Activated naive CD8-positive, alpha-beta T cell (primary cell): ENCODE measurements around the gene PLVAP.

Experiments
- H3K27ac Mint-ChIP-seq: one replicate; pipeline ENCODE4 v1.8.0; 2021; ENCODE audit warnings: mixed read lengths
- H3K27me3 Mint-ChIP-seq: one replicate; pipeline ENCODE4 v1.8.0; 2021; ENCODE audit warnings: mixed read lengths
- H3K36me3 Mint-ChIP-seq: one replicate; pipeline ENCODE4 v1.8.0; 2021; ENCODE audit warnings: mixed read lengths
- H3K4me1 Mint-ChIP-seq: one replicate; pipeline ENCODE4 v1.8.0; 2021; ENCODE audit warnings: low read depth, mixed read lengths
- H3K4me3 Mint-ChIP-seq: one replicate; pipeline ENCODE4 v1.8.0; 2021; ENCODE audit warnings: mild to moderate bottlenecking, mixed read lengths
- H3K9me3 Mint-ChIP-seq: one replicate; pipeline ENCODE4 v1.8.0; 2021; ENCODE audit warnings: low read depth, mixed read lengths

PLVAP gene

GRCh38 chr19:17353386-17353785, 23.8 kb downstream of the PLVAP start:
- Mint-ChIP-seq H3K36me3 (no peaks in the 10 kb centered on the region), H3K4me3 (no peak overlapping the region), H3K27ac (no peak overlapping the region), H3K9me3 (no peaks in the 10 kb centered on the region), H3K27me3 (peaks cover 15% of the 10 kb centered on the region), H3K4me1 (peaks cover 5% of the 10 kb centered on the region)

DNA sequence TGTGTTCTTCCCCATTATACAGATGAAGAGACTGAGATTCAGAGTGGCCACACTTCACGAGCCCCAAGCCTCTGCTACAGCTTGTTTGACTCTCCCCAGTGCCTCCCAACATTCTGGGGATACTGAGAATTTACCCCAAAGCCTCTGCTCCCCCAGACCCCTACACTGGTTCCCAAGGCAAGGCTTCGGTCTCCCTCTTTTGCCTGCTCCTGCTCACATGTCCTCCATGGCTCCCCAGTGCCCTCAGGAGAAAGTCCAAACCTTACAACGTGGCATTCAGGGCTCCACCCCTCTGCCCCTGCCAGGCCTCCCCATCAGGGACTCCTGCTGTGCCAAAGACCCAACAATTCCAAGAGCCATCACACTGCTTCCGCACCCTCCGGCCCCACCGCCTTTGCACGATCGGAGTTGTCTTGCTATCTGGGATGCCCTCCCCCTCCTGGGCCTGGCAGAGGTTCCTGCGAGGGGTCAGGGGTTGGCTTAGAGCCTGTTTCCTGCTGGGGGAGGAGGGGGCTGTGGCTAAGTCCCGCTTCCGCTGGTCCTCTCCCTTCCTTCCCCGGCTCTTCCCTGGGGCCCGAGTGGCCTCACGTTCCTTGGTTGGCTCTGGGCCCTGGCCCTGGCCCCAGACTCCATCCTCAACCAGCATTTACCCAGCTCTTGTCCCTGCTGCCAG, 24.4 kb downstream of the PLVAP start:
- Mint-ChIP-seq H3K9me3 (no peaks in the 10 kb centered on the region), H3K27ac (no peak overlapping the region), H3K4me3 (no peak overlapping the region), H3K4me1 (peaks cover 5% of the 10 kb centered on the region), H3K27me3 (peaks cover 17% of the 10 kb centered on the region), H3K36me3 (no peaks in the 10 kb centered on the region)

- H3K27ac Mint-ChIP-seq, result no peak overlapping the region
- H3K4me3 Mint-ChIP-seq, result no peak overlapping the region
- peaks cover 5% of the 10 kb centered on the region for H3K4me1 Mint-ChIP-seq
- H3K27me3 Mint-ChIP-seq, result peaks cover 19% of the 10 kb centered on the region
- H3K36me3 Mint-ChIP-seq, result no peaks in the 10 kb centered on the region
- H3K9me3 Mint-ChIP-seq, result no peaks in the 10 kb centered on the region
Measured at GRCh38 chr19:17351815-17352435, 25.2 kb downstream of the PLVAP start.

DNA sequence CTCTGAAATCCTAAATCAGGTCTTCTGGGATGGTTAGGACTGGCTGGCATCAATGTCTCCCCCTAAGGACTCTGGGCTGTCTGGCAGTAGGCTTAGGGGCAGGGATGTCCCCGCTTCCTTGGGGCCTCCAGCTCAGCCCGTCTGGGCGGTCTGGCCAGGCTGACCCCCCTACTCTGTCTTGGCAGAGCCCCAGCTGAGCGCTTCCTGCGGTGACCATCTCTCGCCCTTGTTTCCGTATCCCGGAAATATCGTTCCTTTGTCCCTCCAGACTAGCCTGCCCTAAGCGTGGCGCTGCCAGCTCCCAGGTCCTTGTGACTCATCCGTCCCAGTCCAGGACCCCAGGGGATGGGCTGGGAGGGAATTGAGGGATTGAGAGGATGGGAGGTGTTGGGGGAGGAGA, 28.4 kb downstream of the PLVAP start:
- H3K9me3 Mint-ChIP-seq, result no peaks in the 10 kb centered on the region
- H3K36me3 Mint-ChIP-seq, result no peaks in the 10 kb centered on the region
- peaks cover 11% of the 10 kb centered on the region for H3K4me1 Mint-ChIP-seq
- H3K27me3 Mint-ChIP-seq, result peaks cover 19% of the 10 kb centered on the region
- H3K27ac Mint-ChIP-seq, result no peak overlapping the region
- H3K4me3 Mint-ChIP-seq, result no peak overlapping the region

DNA sequence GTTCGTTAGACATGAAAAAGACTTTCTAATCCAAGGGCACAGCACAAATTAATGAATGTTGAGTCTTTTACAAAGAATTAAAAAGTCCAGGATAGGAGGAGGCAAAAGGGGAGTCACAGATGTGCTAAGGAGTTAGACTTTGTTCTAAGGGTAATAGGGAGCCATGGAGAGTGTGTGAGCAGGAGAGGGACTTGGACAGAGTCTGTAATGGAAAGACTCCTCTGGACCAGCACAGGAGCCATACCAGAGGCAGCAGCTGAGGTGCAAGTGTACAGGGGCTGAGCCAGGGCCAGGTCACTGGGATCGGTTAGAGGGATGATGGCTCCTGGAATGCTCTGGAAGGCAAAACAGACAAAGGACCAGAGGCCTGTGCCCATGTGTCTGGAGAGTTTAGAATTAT, 29.3 kb downstream of the PLVAP start:
- Mint-ChIP-seq H3K4me1 (peaks cover 11% of the 10 kb centered on the region), H3K27me3 (peaks cover 17% of the 10 kb centered on the region), H3K27ac (no peak overlapping the region), H3K4me3 (no peak overlapping the region), H3K36me3 (no peaks in the 10 kb centered on the region), H3K9me3 (no peaks in the 10 kb centered on the region)

DNA sequence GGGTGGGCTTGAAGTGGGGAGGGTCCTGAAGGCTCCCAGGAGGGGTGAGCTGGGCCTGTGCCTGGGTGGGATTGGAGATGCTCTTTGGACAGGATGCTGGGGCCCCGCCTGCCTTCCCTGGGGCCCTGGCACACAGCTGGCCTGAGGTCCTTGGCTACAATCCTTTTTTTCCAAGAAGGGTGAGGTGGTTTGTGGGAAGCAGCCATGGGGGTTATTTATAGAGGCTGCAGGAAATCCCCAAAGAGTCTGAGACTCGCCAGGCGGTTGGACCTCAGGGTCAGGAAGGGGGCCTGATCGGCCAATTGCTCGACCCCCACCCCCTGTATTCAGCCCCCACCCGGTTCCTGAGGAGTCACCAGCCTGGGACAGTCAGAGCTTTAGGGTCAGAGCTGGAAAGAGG, 29.8 kb downstream of the PLVAP start:
- H3K4me3 Mint-ChIP-seq, result no peak overlapping the region
- no peak overlapping the region for H3K27ac Mint-ChIP-seq
- H3K36me3 Mint-ChIP-seq, result no peaks in the 10 kb centered on the region
- H3K27me3 Mint-ChIP-seq, result peaks cover 15% of the 10 kb centered on the region
- peaks cover 11% of the 10 kb centered on the region for H3K4me1 Mint-ChIP-seq
- H3K9me3 Mint-ChIP-seq, result no peaks in the 10 kb centered on the region

- Mint-ChIP-seq H3K4me1 (peaks cover 6% of the 10 kb centered on the region), H3K27me3 (peaks cover 11% of the 10 kb centered on the region), H3K4me3 (no peak overlapping the region), H3K36me3 (no peaks in the 10 kb centered on the region), H3K9me3 (no peaks in the 10 kb centered on the region), H3K27ac (no peak overlapping the region)
Measured at GRCh38 chr19:17346109-17346671, 31.0 kb downstream of the PLVAP start.

DNA sequence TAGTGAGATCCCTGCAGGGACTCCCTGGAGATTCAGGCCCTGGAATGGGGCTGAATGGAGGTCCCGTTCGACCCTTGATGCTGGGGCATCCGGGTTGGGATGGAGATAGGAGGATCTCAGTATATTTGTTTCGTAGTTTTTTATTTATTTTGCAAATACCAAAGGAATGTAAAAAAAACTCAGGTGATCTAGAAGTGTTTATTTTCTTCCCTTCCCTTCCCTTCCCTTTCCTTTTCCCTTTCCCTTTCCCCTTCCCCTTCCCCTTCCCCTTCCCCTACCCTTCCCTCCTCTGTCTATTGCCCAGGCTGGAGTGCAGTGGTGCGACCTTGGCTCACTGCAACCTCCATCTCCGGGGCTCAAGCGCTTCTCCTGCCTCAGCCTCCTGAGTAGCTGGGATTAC, 35.3 kb downstream of the PLVAP start:
- Mint-ChIP-seq H3K4me1 (peaks cover 9% of the 10 kb centered on the region), H3K4me3 (no peak overlapping the region), H3K27ac (no peak overlapping the region), H3K36me3 (no peaks in the 10 kb centered on the region), H3K27me3 (no peaks in the 10 kb centered on the region), H3K9me3 (no peaks in the 10 kb centered on the region)

DNA sequence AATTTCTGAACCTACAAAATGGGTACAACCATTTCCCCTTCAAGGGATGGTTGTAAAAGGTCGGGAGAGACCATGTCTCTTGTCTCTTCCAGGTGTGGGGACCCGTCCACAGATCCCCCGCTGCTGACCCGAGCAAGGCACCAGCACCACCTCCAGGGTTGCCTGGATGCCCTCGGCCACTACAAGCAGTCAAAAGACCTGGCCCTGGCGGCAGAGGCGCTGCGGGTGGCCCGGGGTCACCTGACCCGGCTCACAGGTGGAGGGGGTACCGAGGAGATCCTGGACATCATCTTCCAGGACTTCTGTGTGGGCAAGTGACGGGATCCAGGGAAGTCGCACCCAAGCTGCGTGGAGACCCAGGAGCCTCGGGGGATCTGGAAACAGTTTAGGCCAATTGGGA, 35.8 kb downstream of the PLVAP start:
- Mint-ChIP-seq H3K27me3 (no peaks in the 10 kb centered on the region), H3K4me3 (no peak overlapping the region), H3K4me1 (peaks cover 11% of the 10 kb centered on the region), H3K9me3 (no peaks in the 10 kb centered on the region), H3K36me3 (no peaks in the 10 kb centered on the region), H3K27ac (no peak overlapping the region)

- H3K4me3 Mint-ChIP-seq, result no peak overlapping the region
- H3K27ac Mint-ChIP-seq, result no peak overlapping the region
- H3K9me3 Mint-ChIP-seq, result no peaks in the 10 kb centered on the region
- H3K27me3 Mint-ChIP-seq, result no peaks in the 10 kb centered on the region
- peaks cover 8% of the 10 kb centered on the region for H3K4me1 Mint-ChIP-seq
- H3K36me3 Mint-ChIP-seq, result no peaks in the 10 kb centered on the region
Measured at GRCh38 chr19:17340871-17341357, 36.2 kb downstream of the PLVAP start.

DNA sequence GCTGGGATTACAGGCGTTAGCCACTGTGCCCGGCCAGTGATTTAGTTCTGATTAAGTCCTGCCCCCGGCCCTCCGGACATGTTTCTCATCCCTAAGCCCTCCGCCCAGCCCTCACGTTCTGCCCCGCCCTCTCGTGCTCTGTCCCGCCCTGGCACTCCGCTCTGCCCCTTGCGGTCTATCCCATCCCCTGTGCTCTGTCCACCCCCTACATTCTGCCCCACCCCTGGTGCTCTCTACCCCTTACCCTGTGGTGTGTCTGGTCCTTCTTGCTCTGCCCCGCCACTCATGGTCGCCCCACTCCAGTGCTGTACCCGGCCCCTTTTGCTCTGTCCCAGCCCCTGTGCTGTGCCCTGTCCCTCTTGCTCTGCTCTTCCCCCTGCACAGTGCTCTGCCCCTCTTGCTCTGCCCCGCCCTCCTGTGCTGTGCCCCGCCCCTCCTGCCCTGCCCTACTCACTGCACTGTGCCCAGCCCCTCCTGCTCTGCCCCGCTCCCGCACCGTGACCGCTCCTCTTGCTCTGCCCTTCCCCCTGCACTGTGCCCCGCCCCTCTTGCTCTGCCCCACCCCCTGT, 36.8 kb downstream of the PLVAP start:
- H3K4me3 Mint-ChIP-seq, result no peak overlapping the region
- H3K27ac Mint-ChIP-seq, result no peak overlapping the region
- H3K36me3 Mint-ChIP-seq, result no peaks in the 10 kb centered on the region

DNA sequence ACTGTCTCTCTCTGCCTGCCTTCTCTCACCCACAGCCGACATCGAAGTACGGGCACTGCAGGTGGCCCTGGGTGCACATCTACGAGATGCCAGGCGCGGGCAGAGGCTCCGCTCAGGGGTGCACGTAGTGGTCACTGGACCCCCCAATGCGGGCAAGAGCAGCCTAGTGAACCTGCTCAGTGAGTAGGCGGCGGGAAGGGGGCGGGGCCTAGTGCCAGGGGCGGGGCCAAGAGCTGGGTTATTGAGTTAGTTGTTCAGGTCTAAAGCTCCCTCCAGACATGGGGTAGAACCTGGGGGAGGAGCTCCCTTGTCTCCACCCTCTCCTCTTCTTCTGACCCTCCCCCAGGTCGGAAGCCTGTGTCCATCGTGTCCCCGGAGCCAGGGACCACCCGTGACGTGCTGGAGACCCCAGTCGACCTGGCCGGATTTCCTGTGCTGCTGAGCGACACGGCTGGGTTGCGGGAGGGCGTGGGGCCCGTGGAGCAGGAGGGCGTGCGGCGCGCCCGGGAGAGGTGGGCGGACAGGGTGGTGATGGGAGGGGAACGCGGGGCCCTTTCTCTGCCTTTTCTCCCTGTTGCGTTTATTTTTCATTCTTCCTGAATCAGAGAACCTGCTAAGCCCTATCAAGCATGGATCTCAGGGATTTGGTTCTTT, 37.9 kb downstream of the PLVAP start:
- H3K4me1 Mint-ChIP-seq, result peaks cover 15% of the 10 kb centered on the region
- H3K9me3 Mint-ChIP-seq, result no peaks in the 10 kb centered on the region
- no peaks in the 10 kb centered on the region for H3K36me3 Mint-ChIP-seq
- no peaks in the 10 kb centered on the region for H3K27me3 Mint-ChIP-seq
- H3K4me3 Mint-ChIP-seq, result peak overlapping the region; percentile 74
- H3K27ac Mint-ChIP-seq, result peak overlapping the region; percentile 16

More for the DNA sequence above, 36.8 kb downstream of the PLVAP start:
- Mint-ChIP-seq H3K27me3 (no peaks in the 10 kb centered on the region), H3K9me3 (no peaks in the 10 kb centered on the region), H3K4me1 (peaks cover 8% of the 10 kb centered on the region)

DNA sequence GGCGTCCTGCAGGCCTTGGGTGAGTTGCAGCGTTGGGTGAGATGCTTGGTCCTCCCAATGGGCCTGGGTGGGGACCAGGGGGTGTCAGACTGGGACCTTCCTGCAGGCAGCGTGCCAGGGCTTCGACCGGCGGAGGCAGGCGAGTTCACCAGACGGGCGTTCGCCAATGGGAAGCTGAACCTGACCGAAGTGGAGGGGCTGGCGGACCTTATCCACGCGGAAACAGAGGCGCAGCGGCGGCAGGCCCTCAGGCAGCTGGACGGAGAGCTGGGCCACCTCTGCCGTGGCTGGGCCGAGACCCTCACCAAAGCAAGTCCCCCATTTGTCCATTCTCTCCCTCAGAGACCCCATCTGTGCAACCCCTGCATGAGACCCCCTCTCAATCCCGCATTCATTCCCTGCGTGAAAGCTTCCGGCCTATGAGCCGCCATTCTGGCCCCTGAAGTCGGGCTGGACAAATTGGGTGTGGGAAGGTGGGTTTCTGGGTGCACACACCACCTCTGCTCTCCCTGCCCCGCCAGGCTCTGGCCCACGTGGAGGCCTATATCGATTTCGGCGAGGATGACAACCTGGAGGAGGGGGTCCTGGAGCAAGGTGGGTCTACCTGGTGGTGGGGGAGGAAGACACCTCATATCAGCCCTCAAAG, 38.6 kb downstream of the PLVAP start:
- Mint-ChIP-seq H3K4me1 (peaks cover 18% of the 10 kb centered on the region), H3K9me3 (no peaks in the 10 kb centered on the region), H3K27me3 (no peaks in the 10 kb centered on the region), H3K27ac (no peak overlapping the region), H3K36me3 (no peaks in the 10 kb centered on the region), H3K4me3 (peak overlapping the region; percentile 96)

DNA sequence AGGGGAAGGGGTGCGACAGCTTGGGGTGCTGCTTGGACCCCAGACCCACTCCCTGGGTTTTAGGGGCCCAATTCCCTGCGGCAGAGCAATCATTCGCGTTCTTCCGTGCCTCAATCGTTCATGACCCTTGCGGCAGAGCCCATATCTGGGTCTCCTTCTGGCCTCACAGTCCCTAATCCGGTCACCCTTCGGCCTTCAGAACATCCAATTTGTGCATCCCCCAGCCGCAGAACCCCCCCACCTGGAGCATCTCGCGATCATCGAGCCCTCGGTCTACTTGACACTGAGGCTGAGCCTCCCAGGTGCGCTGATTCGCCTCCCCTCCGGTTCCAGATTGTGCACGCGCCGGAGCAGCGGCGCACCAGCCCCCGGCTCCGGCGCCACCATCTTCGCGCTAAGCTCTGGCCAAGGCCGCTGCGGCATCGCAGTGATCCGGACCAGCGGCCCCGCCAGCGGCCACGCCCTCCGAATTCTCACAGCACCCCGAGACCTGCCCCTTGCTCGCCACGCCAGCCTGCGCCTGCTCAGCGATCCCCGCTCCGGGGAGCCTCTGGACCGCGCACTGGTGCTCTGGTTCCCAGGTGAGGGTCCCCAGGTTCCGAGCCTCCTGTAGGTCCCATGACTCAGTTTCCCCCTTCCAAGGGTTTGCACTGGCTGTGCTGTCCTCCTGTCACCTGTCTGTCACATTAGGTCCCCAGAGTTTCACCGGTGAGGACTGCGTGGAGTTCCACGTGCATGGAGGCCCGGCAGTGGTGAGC, 39.3 kb downstream of the PLVAP start:
- Mint-ChIP-seq H3K27me3 (no peaks in the 10 kb centered on the region), H3K27ac (peak overlapping the region; percentile 96), H3K4me1 (peaks cover 23% of the 10 kb centered on the region), H3K9me3 (no peaks in the 10 kb centered on the region), H3K4me3 (peak overlapping the region; percentile 96), H3K36me3 (no peaks in the 10 kb centered on the region)
